ENCODE data around the gene GSTT2.
"Not testable (repeated sequence)": the region's sequence is repeated elsewhere in the genome, so short reads cannot be mapped to it uniquely, and the experiment has no call there.

DNA sequence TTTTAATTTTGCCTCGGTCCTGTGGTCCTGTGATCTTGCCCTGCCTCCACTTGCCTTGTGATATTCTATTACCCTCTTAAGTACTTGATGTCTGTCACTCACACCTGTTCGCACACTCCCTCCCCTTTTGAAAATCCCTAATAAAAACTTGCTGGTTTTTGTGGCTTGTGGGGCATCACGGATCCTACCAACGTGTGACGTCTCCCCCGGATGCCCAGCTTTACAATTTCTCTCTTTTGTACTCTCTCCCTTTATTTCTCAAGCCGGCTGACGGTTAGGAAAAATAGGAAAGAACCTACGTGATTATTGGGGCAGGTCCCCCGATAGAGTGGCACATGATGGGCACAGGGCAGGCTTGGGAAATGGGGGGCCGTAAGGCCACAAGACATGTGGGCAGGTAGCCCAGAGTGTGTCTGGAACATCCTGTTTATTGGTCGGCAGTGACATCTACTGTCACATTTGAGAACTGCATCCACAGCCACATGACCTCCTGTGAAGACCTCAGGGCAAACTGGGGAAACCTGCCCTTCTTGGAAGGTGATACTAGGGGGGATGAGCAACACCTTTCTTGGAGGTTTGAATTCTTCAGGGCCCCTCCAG lies 23.5 kb upstream of the GSTT2 start:
- not testable (repeated sequence) for TF ChIP-seq STAT1 (conservative IDR thresholded peaks at IDR 0.05); CHD1 (IDR thresholded peaks at IDR 0.05; ENCODE audit: low read depth, low read length); FOS (IDR thresholded peaks at IDR 0.05; ENCODE audit: borderline replicate concordance, extremely low read depth, insufficient read length); RFX5 (IDR thresholded peaks at IDR 0.05; ENCODE audit: low read depth, low read length); ZNF274 (IDR thresholded peaks at IDR 0.05; ENCODE audit: insufficient read depth, insufficient read length); BRCA1 (IDR thresholded peaks at IDR 0.05; ENCODE audit: low read depth, low read length); EZH2 (IDR thresholded peaks at IDR 0.05; ENCODE audit: borderline replicate concordance, control insufficient read depth, low read depth, low read length); NR2C1 (IDR thresholded peaks at IDR 0.05); SREBF2 (IDR thresholded peaks at IDR 0.05; ENCODE audit: low read length)
- TF ChIP-seq, protein P1, sequence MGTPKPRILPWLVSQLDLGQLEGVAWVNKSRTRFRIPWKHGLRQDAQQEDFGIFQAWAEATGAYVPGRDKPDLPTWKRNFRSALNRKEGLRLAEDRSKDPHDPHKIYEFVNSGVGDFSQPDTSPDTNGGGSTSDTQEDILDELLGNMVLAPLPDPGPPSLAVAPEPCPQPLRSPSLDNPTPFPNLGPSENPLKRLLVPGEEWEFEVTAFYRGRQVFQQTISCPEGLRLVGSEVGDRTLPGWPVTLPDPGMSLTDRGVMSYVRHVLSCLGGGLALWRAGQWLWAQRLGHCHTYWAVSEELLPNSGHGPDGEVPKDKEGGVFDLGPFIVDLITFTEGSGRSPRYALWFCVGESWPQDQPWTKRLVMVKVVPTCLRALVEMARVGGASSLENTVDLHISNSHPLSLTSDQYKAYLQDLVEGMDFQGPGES (IDR thresholded peaks at IDR 0.05): not testable (repeated sequence)
- TF ChIP-seq, protein P2, sequence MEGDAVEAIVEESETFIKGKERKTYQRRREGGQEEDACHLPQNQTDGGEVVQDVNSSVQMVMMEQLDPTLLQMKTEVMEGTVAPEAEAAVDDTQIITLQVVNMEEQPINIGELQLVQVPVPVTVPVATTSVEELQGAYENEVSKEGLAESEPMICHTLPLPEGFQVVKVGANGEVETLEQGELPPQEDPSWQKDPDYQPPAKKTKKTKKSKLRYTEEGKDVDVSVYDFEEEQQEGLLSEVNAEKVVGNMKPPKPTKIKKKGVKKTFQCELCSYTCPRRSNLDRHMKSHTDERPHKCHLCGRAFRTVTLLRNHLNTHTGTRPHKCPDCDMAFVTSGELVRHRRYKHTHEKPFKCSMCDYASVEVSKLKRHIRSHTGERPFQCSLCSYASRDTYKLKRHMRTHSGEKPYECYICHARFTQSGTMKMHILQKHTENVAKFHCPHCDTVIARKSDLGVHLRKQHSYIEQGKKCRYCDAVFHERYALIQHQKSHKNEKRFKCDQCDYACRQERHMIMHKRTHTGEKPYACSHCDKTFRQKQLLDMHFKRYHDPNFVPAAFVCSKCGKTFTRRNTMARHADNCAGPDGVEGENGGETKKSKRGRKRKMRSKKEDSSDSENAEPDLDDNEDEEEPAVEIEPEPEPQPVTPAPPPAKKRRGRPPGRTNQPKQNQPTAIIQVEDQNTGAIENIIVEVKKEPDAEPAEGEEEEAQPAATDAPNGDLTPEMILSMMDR (IDR thresholded peaks at IDR 0.05 in 2 of 3, conservative IDR thresholded peaks at IDR 0.05 in 1 of 3; ENCODE audit: control insufficient read depth in 2 of 3, extremely low read depth in 1 of 3, insufficient read depth in 1 of 3, low read depth in 3 of 3, low read length in 3 of 3): peak; percentile 74 to 79 (median 77)
- TF ChIP-seq, protein P3, sequence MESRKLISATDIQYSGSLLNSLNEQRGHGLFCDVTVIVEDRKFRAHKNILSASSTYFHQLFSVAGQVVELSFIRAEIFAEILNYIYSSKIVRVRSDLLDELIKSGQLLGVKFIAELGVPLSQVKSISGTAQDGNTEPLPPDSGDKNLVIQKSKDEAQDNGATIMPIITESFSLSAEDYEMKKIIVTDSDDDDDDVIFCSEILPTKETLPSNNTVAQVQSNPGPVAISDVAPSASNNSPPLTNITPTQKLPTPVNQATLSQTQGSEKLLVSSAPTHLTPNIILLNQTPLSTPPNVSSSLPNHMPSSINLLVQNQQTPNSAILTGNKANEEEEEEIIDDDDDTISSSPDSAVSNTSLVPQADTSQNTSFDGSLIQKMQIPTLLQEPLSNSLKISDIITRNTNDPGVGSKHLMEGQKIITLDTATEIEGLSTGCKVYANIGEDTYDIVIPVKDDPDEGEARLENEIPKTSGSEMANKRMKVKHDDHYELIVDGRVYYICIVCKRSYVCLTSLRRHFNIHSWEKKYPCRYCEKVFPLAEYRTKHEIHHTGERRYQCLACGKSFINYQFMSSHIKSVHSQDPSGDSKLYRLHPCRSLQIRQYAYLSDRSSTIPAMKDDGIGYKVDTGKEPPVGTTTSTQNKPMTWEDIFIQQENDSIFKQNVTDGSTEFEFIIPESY (IDR thresholded peaks at IDR 0.05): not testable (repeated sequence)
- peak; percentile 46; the same call in 1 of the 2 replicates for TF ChIP-seq RAD51 (IDR thresholded peaks at IDR 0.05)
- TF ChIP-seq SMC3 (IDR thresholded peaks at IDR 0.05; ENCODE audit: borderline replicate concordance, low read length): peak; percentile 69
